GM18526 (cell line): Measurements from ENCODE around the gene BNC2.

Source experiments
- POLR2A ChIP-seq: IDR thresholded peaks from 3 replicates; pipeline ENCODE4 v1.6.1; 2011; ENCODE audit not compliant: insufficient read length; ENCODE audit errors: extremely low read depth

BNC2 gene

DNA sequence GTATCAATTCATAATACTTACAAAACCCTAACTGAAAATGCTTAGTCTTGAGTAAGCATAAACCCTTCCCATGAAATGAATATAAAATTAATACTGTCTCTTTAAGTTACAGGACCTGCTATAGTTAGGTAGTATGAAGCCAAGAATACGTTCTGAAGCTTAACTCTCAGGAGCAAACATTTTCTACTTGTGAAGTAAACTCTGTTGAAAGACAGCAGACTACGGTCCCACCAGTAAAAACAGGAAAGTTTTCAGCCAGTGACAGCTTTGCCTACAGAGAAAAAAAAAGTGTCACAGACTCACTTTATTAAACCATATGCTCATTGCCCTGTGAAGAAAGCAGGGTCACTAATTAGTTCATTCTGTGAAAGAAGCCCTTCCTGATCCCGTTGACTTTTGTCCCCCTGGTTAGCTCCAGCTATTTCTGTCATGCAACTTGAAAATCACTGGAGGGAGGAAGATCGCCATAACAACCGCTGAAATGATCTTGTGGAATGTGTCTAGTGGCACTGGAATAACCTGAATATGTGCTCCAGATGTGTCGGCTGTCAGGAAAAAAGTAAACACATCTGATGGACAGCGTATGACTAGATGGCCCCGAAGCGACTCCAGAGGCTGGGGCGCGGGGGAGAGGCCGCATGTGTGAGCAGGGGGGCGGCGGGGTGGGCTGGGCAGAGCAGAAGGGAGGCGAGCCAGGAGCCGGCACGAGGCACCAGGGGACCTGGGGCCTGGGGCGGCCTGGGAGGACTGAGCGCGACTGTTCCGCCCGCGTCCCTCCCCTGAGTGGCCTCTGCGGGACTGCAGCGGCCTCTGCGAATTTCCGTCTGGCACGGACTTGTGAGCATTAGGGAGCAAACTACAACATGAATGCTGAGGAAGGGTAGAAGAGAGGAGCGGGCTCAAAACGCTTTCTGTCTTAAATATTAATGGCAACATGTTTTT is 41.9 kb downstream of the BNC2 start:
- TF ChIP-seq POLR2A = no peak

- TF ChIP-seq POLR2A = no peak
Measured at GRCh38 chr9:16825971-16826625, 44.4 kb downstream of the BNC2 start.

GRCh38 chr9:16825331-16825725 is 45.1 kb downstream of the BNC2 start:
- TF ChIP-seq POLR2A = no peak

DNA sequence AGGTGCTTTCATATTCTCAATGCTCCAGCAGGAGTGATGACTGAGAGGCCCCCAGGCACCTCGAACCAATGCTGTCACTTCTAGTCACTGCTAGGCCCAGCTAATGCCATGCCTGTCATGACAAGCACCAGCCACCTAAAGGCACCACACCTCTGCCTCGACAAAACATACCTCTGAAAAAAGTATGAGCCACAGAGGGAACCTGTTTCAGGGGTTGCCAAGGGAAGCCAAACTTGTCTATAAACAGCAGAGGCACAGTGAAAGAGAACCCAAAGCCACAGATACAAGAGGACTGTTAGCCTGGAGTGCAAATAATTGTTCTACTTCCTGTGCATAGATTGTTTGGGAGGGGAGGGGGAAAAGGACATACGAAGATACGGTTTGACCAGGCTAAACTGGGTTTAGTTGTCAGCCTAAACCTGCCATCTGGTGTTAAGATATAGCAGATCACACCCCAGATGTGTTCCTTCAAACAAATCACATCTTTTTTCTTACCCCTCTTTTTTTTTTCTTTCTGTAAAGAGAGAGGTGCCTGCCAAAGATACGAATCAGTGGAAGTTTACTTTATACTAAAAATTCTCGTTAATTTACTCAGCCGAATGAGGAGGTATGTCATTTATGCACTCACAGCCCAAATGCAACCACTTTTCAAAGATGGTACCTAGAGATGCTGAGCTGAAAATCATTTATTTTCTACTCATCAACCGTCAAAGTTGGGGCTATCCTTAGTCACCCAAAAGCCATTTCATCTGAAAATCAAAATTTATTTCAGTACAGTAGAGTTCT is 45.7 kb downstream of the BNC2 start:
- TF ChIP-seq POLR2A = no peak

DNA sequence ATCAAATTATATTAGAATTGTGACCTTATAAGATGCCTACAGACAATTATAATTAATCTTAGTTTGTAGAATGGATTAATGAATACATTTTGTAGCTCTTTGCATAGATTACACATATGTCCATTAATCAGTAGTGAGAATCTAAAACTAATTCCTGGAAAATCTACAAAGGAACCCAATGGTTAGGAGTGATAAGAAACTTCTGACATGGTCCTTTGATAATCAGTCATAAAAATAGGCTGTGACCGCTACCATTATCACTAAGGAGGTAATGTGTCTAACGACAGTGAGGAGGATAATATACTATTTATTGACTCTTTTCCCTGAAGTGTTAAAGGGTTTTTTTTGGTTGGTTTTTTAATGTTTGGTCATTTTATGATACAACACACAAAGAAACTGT is 46.6 kb downstream of the BNC2 start:
- TF ChIP-seq POLR2A = no peak

DNA sequence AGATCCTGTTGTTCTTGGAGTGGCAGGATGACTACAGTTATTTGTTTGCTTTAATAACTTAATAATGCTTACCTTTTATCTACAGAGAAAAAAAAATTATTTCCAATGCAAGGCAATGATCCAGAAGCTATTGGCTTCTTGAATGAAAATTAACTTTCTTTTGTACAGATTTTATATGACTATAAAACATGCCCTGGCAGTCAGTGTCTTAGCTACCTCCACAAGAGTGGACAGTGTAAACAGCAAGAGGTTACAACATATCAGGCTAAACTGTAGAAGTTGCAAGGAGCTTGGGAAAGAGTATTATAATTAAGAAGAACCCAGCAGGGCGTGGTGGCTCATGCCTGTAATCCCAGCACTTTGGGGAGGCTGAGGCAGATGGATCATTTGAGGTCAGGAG is 49.1 kb downstream of the BNC2 start:
- no peak for TF ChIP-seq POLR2A

DNA sequence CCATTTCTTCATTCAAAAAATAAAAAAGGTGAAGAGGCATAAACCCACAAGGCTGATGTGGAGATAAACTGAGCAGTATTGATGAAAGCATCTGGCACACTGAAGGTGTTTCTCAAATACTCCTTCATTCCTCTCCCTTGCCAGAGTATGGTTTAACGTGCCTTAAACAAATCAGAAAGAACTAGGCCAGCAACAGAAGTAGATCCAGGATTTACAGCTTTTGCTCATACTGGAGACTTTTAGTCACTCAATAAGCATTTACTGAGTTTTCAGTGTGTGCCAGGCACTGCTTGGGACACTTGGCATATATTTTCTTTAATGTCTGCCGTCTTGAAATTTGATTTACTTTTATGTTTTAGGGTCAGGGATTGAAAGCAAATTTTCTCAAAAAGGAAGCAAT is 53.0 kb downstream of the BNC2 start:
- TF ChIP-seq POLR2A = no peak

GRCh38 chr9:16817002-16817401 is 53.5 kb downstream of the BNC2 start:
- no peak for TF ChIP-seq POLR2A

GRCh38 chr9:16816011-16816410 is 54.5 kb downstream of the BNC2 start:
- no peak for TF ChIP-seq POLR2A

GRCh38 chr9:16815079-16815478 is 55.4 kb downstream of the BNC2 start:
- no peak for TF ChIP-seq POLR2A

DNA sequence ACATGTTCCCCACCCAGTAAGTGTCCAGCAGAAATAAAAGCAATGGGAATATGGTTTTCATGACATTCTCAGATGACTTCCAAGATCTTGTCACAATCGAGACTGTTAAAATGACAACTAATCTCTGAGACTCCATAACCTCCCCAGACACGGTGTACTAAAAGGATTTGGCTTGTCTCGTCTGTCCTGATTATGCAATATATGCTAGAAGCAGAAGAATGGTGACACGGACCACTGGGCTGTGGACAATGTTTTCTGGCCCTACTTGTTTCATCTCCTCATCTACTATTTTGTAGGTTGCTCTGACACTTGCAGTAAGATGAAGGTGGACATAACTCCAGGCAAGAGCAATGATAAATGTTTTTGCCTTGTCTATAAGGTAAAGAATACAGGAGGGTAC is 56.6 kb downstream of the BNC2 start:
- no peak for TF ChIP-seq POLR2A

DNA sequence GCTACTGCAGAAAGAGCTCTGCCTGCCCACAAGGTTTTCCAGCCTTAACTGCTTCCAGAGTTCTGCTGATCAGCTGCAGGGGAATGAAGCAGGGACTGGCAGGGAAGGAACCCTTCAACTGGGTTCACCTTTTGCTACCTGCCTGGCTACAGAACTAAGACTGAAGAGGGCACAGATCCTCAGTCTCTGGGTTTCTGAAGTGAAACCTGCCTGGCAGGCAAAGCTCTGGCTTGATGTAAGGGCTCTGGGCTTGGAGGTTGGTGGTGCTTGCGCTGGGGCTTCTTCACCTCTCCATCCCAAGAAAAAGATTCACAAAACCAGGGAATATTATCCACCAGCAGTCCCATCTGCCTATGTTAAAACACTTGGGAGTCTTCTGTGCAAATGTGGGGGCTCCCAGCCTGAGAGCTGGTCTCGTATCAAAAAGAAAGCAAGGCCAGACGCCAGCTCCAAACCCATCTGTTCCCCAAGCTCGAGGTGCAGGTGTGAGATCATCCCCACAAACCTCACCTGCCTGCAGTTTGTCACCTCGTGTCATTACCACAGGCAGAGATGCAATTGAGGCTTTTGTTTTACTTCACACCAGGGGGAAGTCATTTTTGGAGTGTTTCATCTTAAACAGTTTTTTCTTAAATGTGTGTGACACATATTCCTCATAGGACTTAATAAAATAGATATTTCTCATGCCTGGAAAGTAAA is 58.3 kb downstream of the BNC2 start:
- TF ChIP-seq POLR2A = no peak

GRCh38 chr9:16809912-16810610 is 60.4 kb downstream of the BNC2 start:
- TF ChIP-seq POLR2A = no peak

GRCh38 chr9:16806674-16807073 is 63.8 kb downstream of the BNC2 start:
- no peak for TF ChIP-seq POLR2A
